ENCODE data around the gene RGS17.

Gene RGS17

GRCh38 chr6:153149891-153150290, 18.8 kb upstream of the RGS17 start:
- ATAC-seq: no peak
- TF ChIP-seq ISL1 (CRISPR knock-in tag; IDR thresholded peaks at IDR 0.05) (no peak), ZNF70 (CRISPR knock-in tag; IDR thresholded peaks at IDR 0.05) (no peak), TSHZ2 (CRISPR knock-in tag; IDR thresholded peaks at IDR 0.05) (no peak)

DNA sequence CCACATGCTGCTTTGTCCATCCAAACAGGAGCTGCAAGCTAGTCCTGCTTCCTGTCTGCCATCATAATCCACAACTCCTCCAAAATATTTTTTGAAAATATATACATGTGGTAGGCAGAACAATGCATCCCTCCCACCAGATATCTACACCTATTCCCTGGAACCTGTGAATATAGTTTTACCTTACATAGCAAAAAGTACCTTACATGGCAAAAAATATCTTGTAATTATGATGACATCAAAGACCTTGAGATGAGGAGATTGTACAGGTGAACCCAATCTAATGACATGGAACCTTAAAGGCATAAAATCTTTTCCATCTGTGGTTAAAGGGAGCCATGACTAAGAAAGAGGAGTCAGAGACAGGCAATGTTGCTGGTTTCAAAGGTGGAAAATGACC, 15.3 kb upstream of the RGS17 start:
- ATAC-seq: no peak
- TF ChIP-seq CREB5 (CRISPR knock-in tag; IDR thresholded peaks at IDR 0.05; ENCODE audit: low read depth): no peak
- no peak for TF ChIP-seq ZNF8 (CRISPR knock-in tag; IDR thresholded peaks at IDR 0.05)
- no peak for TF ChIP-seq CSDC2 (CRISPR knock-in tag; IDR thresholded peaks at IDR 0.05)
- TF ChIP-seq TSHZ2 (CRISPR knock-in tag; IDR thresholded peaks at IDR 0.05): no peak
- no peak for TF ChIP-seq ARNTL (CRISPR knock-in tag; IDR thresholded peaks at IDR 0.05; ENCODE audit: borderline replicate concordance, low read depth)
- no peak for TF ChIP-seq SNAI2 (CRISPR knock-in tag; IDR thresholded peaks at IDR 0.05)
- TF ChIP-seq, protein P1, sequence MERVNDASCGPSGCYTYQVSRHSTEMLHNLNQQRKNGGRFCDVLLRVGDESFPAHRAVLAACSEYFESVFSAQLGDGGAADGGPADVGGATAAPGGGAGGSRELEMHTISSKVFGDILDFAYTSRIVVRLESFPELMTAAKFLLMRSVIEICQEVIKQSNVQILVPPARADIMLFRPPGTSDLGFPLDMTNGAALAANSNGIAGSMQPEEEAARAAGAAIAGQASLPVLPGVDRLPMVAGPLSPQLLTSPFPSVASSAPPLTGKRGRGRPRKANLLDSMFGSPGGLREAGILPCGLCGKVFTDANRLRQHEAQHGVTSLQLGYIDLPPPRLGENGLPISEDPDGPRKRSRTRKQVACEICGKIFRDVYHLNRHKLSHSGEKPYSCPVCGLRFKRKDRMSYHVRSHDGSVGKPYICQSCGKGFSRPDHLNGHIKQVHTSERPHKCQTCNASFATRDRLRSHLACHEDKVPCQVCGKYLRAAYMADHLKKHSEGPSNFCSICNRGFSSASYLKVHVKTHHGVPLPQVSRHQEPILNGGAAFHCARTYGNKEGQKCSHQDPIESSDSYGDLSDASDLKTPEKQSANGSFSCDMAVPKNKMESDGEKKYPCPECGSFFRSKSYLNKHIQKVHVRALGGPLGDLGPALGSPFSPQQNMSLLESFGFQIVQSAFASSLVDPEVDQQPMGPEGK (CRISPR knock-in tag; IDR thresholded peaks at IDR 0.05; ENCODE audit: borderline replicate concordance): no peak
- TF ChIP-seq ZNF565 (CRISPR knock-in tag; conservative IDR thresholded peaks at IDR 0.05; ENCODE audit: low read depth): no peak
- no peak for TF ChIP-seq ZC3H10 (CRISPR knock-in tag; IDR thresholded peaks at IDR 0.05)
- no peak for TF ChIP-seq ESRRG (CRISPR knock-in tag; IDR thresholded peaks at IDR 0.05)
- no peak for TF ChIP-seq PPARA (CRISPR knock-in tag; IDR thresholded peaks at IDR 0.05; ENCODE audit: borderline replicate concordance)
- TF ChIP-seq ZNF70 (CRISPR knock-in tag; IDR thresholded peaks at IDR 0.05): no peak
- TF ChIP-seq BACH2 (CRISPR knock-in tag; IDR thresholded peaks at IDR 0.05; ENCODE audit: borderline replicate concordance): no peak
- no peak for TF ChIP-seq ISL1 (CRISPR knock-in tag; IDR thresholded peaks at IDR 0.05)
- no peak for TF ChIP-seq ZFP30 (CRISPR knock-in tag; IDR thresholded peaks at IDR 0.05)
- TF ChIP-seq GLIS3 (CRISPR knock-in tag; IDR thresholded peaks at IDR 0.05): no peak
- TF ChIP-seq ZFP3 (CRISPR knock-in tag; IDR thresholded peaks at IDR 0.05): no peak

- ATAC-seq: no peak
- no peak for TF ChIP-seq ZFP3 (CRISPR knock-in tag; IDR thresholded peaks at IDR 0.05)
- TF ChIP-seq, protein P2, sequence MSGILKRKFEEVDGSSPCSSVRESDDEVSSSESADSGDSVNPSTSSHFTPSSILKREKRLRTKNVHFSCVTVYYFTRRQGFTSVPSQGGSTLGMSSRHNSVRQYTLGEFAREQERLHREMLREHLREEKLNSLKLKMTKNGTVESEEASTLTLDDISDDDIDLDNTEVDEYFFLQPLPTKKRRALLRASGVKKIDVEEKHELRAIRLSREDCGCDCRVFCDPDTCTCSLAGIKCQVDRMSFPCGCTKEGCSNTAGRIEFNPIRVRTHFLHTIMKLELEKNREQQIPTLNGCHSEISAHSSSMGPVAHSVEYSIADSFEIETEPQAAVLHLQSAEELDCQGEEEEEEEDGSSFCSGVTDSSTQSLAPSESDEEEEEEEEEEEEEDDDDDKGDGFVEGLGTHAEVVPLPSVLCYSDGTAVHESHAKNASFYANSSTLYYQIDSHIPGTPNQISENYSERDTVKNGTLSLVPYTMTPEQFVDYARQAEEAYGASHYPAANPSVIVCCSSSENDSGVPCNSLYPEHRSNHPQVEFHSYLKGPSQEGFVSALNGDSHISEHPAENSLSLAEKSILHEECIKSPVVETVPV (CRISPR knock-in tag; IDR thresholded peaks at IDR 0.05): no peak
- TF ChIP-seq TOX (CRISPR knock-in tag; IDR thresholded peaks at IDR 0.05; ENCODE audit: borderline replicate concordance): no peak
- no peak for TF ChIP-seq ARNTL (CRISPR knock-in tag; IDR thresholded peaks at IDR 0.05; ENCODE audit: borderline replicate concordance, low read depth)
- no peak for TF ChIP-seq TCF4 (CRISPR knock-in tag; IDR thresholded peaks at IDR 0.05; ENCODE audit: borderline replicate concordance)
- TF ChIP-seq ZC3H10 (CRISPR knock-in tag; IDR thresholded peaks at IDR 0.05): no peak
- TF ChIP-seq ZNF565 (CRISPR knock-in tag; conservative IDR thresholded peaks at IDR 0.05; ENCODE audit: low read depth): no peak
- TF ChIP-seq TSHZ2 (CRISPR knock-in tag; IDR thresholded peaks at IDR 0.05): no peak
- no peak for TF ChIP-seq OSR1 (CRISPR knock-in tag; IDR thresholded peaks at IDR 0.05)
- TF ChIP-seq CREB5 (CRISPR knock-in tag; IDR thresholded peaks at IDR 0.05; ENCODE audit: low read depth): no peak
- TF ChIP-seq, protein P3, sequence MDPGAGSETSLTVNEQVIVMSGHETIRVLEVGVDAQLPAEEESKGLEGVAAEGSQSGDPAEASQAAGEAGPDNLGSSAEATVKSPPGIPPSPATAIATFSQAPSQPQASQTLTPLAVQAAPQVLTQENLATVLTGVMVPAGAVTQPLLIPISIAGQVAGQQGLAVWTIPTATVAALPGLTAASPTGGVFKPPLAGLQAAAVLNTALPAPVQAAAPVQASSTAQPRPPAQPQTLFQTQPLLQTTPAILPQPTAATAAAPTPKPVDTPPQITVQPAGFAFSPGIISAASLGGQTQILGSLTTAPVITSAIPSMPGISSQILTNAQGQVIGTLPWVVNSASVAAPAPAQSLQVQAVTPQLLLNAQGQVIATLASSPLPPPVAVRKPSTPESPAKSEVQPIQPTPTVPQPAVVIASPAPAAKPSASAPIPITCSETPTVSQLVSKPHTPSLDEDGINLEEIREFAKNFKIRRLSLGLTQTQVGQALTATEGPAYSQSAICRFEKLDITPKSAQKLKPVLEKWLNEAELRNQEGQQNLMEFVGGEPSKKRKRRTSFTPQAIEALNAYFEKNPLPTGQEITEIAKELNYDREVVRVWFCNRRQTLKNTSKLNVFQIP (CRISPR knock-in tag; IDR thresholded peaks at IDR 0.05; ENCODE audit: borderline replicate concordance, low read depth): no peak
Observed at GRCh38 chr6:153145591-153145990, 14.5 kb upstream of the RGS17 start.

Measured in SK-N-SH treated with all-trans-retinoic acid at 6 μM for 48 hours (cell line).